Tibial artery (tissue), 4 donors: ENCODE measurements around the gene ZNF326.

ENCODE experiments used
- DNase-seq, 2 donors: peaks; one replicate each; pipeline ENCODE4 v3.0.0-alpha.2; 2019
- H3K27ac ChIP-seq, 2 donors: fragments of 200-600 bp; sonication (generic) in 1 of 2; 1 replicate in 1 of 2; 2 replicates in 1 of 2; pipeline ENCODE4 v1.5.1; 2018 to 2019; ENCODE audit warnings: mild to moderate bottlenecking in 1 of 2
- H3K27me3 ChIP-seq, 2 donors: fragments of 200-600 bp; sonication (generic) in 1 of 2; one replicate each; pipeline versions ENCODE4 v1.5.1 to v1.6.0; 2016 to 2019
- H3K36me3 ChIP-seq, 3 donors: fragments of 200-600 bp; sonication (generic) in 2 of 3; one replicate each; pipeline ENCODE4 v1.5.1; 2016 to 2019; ENCODE audit warnings: mild to moderate bottlenecking in 2 of 3
- H3K4me1 ChIP-seq, 4 donors: fragments of 200-600 bp; sonication (generic) in 2 of 4; 1 replicate in 3 of 4; 2 replicates in 1 of 4; pipeline ENCODE4 v1.5.1; 2016 to 2019
- H3K4me3 ChIP-seq, 2 donors: fragments of 200-600 bp; sonication (generic) in 1 of 2; 1 replicate in 1 of 2; 2 replicates in 1 of 2; pipeline ENCODE4 v1.5.1; 2018 to 2019; ENCODE audit warnings: mild to moderate bottlenecking in 2 of 2
- H3K9me3 ChIP-seq, 3 donors: fragments of 200-600 bp; sonication (generic) in 1 of 3; one replicate each; pipeline ENCODE4 v1.5.1; 2016 to 2019
- CTCF ChIP-seq, 2 experiments: fragments of 200-600 bp in 1 of 2; fragments of 450-650 bp in 1 of 2; IDR thresholded peaks; one replicate each; pipeline ENCODE4 v1.5.1; 2017 to 2019; ENCODE audit warnings: antibody characterized with exemption in 2 of 2, mild to moderate bottlenecking in 1 of 2, moderate library complexity in 1 of 2
- intact Hi-C: fragments of 100-400 bp; cut with DNase I; formaldehyde crosslinking; loops from one replicate; pipeline ENCODE4 v1.15.0; 2023; ENCODE audit warnings: low total_unique reads

The ZNF326 gene

GRCh38 chr1:89953929-89954328 lies 41.0 kb upstream of the ZNF326 start:
- H3K27ac ChIP-seq, result no peak overlapping the region

GRCh38 chr1:89954401-89954800 lies 40.5 kb upstream of the ZNF326 start:
- Histone ChIP-seq H3K36me3 (no peaks in the 10 kb centered on the region), H3K27me3 (no peaks in the 10 kb centered on the region), H3K4me3 (no peak overlapping the region), H3K27ac (no peak overlapping the region), H3K4me1 (no peaks in the 10 kb centered on the region), H3K9me3 (no peaks in the 10 kb centered on the region)
- TF ChIP-seq CTCF (IDR thresholded peaks at IDR 0.05), result no peak
- DNase-seq, result no peak
- intact Hi-C loops, result no loop called here

More at GRCh38 chr1:89953929-89954328, 41.0 kb upstream of the ZNF326 start:
- no peak for DNase-seq
- no peaks in the 10 kb centered on the region for H3K27me3 ChIP-seq
- no peaks in the 10 kb centered on the region for H3K4me1 ChIP-seq
- intact Hi-C loops, result no loop called here
- no peaks in the 10 kb centered on the region for H3K36me3 ChIP-seq
- no peak for TF ChIP-seq CTCF (IDR thresholded peaks at IDR 0.05)
- H3K4me3 ChIP-seq, result no peak overlapping the region
- H3K9me3 ChIP-seq, result no peaks in the 10 kb centered on the region

GRCh38 chr1:89955311-89956205 lies 39.4 kb upstream of the ZNF326 start:
- Histone ChIP-seq H3K4me3 (no peak overlapping the region), H3K27ac (no peak overlapping the region), H3K36me3 (no peaks in the 10 kb centered on the region), H3K4me1 (no peaks in the 10 kb centered on the region), H3K9me3 (no peaks in the 10 kb centered on the region), H3K27me3 (no peaks in the 10 kb centered on the region)
- DNase-seq, result no peak
- intact Hi-C loops, result no loop called here
- no peak for TF ChIP-seq CTCF (IDR thresholded peaks at IDR 0.05)

- no peaks in the 10 kb centered on the region for H3K9me3 ChIP-seq
- no peak overlapping the region for H3K27ac ChIP-seq
- no peak for DNase-seq
- H3K27me3 ChIP-seq, result no peaks in the 10 kb centered on the region
- no peak for TF ChIP-seq CTCF (IDR thresholded peaks at IDR 0.05)
- intact Hi-C loops, result no loop called here
- no peaks in the 10 kb centered on the region for H3K4me1 ChIP-seq
- no peak overlapping the region for H3K4me3 ChIP-seq
- no peaks in the 10 kb centered on the region for H3K36me3 ChIP-seq
Measured at GRCh38 chr1:89957107-89957506, 37.8 kb upstream of the ZNF326 start.

GRCh38 chr1:89958851-89959654 lies 35.9 kb upstream of the ZNF326 start:
- Histone ChIP-seq H3K4me1 (no peaks in the 10 kb centered on the region), H3K27ac (no peak overlapping the region), H3K4me3 (no peak overlapping the region), H3K9me3 (no peaks in the 10 kb centered on the region), H3K27me3 (no peaks in the 10 kb centered on the region), H3K36me3 (no peaks in the 10 kb centered on the region)
- no peak for DNase-seq
- intact Hi-C loops, result no loop called here
- TF ChIP-seq CTCF (IDR thresholded peaks at IDR 0.05), result no peak
